Suppressor macrophage treated with lipopolysaccharide for 4 hours (primary cell): ENCODE results near the gene TBCD.

Source experiments
- DNase-seq: peaks from one replicate; pipeline ENCODE4 v3.0.0-alpha.2; 2020

The TBCD gene

GRCh38 chr17:82927661-82928601, 176.1 kb downstream of the TBCD start:
- DNase-seq = no peak

GRCh38 chr17:82929011-82929622, 177.3 kb downstream of the TBCD start:
- no peak for DNase-seq

- no peak for DNase-seq
These were observed 177.8 kb downstream of the TBCD start for GRCh38 chr17:82929676-82930042.

- no peak for DNase-seq
These were observed 178.4 kb downstream of the TBCD start for GRCh38 chr17:82930043-82930923.

GRCh38 chr17:82930924-82931698, 179.2 kb downstream of the TBCD start:
- DNase-seq = no peak

- DNase-seq = peak; percentile 61
These were observed 180.0 kb downstream of the TBCD start for GRCh38 chr17:82931699-82932517.

- no peak for DNase-seq
These were observed 180.8 kb downstream of the TBCD start for GRCh38 chr17:82932518-82933310.

- DNase-seq = no peak
These were observed 182.0 kb downstream of the TBCD start for GRCh38 chr17:82933911-82934310.

- DNase-seq = no peak
These were observed 184.3 kb downstream of the TBCD start for GRCh38 chr17:82935966-82936767.

- no peak for DNase-seq
These were observed 184.9 kb downstream of the TBCD start for GRCh38 chr17:82936768-82937171.

- no peak for DNase-seq
These were observed 185.8 kb downstream of the TBCD start for GRCh38 chr17:82937411-82938371.

GRCh38 chr17:82938486-82938872, 186.6 kb downstream of the TBCD start:
- DNase-seq = no peak

- no peak for DNase-seq
These were observed 187.2 kb downstream of the TBCD start for GRCh38 chr17:82938873-82939620.

GRCh38 chr17:82939621-82940135, 187.8 kb downstream of the TBCD start:
- DNase-seq = no peak

GRCh38 chr17:82940226-82941020, 188.6 kb downstream of the TBCD start:
- no peak for DNase-seq
